Measurements from ENCODE around the gene CD81.
A peak's percentile ranks its signal among the peaks of the same experiment; 100 is the strongest.
"Not testable (repeated sequence)": the region's sequence is repeated elsewhere in the genome, so short reads cannot be mapped to it uniquely, and the experiment has no call there.

CD81 gene

GRCh38 chr11:2376751-2377451 lies at the start of gene CD81:
CD81 (plus strand) TSS chr11:2377310; CDS start chr11:2377550, 240 bp downstream.
- DNase-seq (ENCODE audit: insufficient read length, low spot score) = peak; percentile 81
- no peak for FAIRE-seq

GRCh38 chr11:2328021-2328420 lies 49.1 kb upstream of the CD81 start:
- FAIRE-seq (no peak), DNase-seq (ENCODE audit: insufficient read length, low spot score) (no peak)

GRCh38 chr11:2328656-2329354 lies 48.3 kb upstream of the CD81 start:
- no peak for DNase-seq (ENCODE audit: insufficient read length, low spot score)
- no peak for FAIRE-seq

GRCh38 chr11:2329551-2329950 lies 47.6 kb upstream of the CD81 start:
- DNase-seq (ENCODE audit: insufficient read length, low spot score) (no peak), FAIRE-seq (no peak)

- DNase-seq (ENCODE audit: insufficient read length, low spot score) = no peak
- FAIRE-seq = no peak
These were observed 46.4 kb upstream of the CD81 start for GRCh38 chr11:2330696-2331095.

GRCh38 chr11:2331404-2331803 lies 45.7 kb upstream of the CD81 start:
- FAIRE-seq (no peak), DNase-seq (ENCODE audit: insufficient read length, low spot score) (no peak)

- DNase-seq (ENCODE audit: insufficient read length, low spot score); FAIRE-seq: not testable (repeated sequence)
These were observed 44.5 kb upstream of the CD81 start for GRCh38 chr11:2332569-2332968.

- FAIRE-seq; DNase-seq (ENCODE audit: insufficient read length, low spot score): not testable (repeated sequence)
These were observed 43.5 kb upstream of the CD81 start for GRCh38 chr11:2333486-2334205.

GRCh38 chr11:2335286-2335685 lies 41.8 kb upstream of the CD81 start:
- not testable (repeated sequence) for DNase-seq (ENCODE audit: insufficient read length, low spot score); FAIRE-seq

- not testable (repeated sequence) for DNase-seq (ENCODE audit: insufficient read length, low spot score)
These were observed 38.4 kb upstream of the CD81 start for GRCh38 chr11:2338760-2339159.

GRCh38 chr11:2342557-2342956 lies 34.6 kb upstream of the CD81 start:
- FAIRE-seq (no peak), DNase-seq (ENCODE audit: insufficient read length, low spot score) (no peak)

More at GRCh38 chr11:2338760-2339159, 38.4 kb upstream of the CD81 start:
- not testable (repeated sequence) for FAIRE-seq

- no peak for DNase-seq (ENCODE audit: insufficient read length, low spot score)
- FAIRE-seq = no peak
These were observed 34.1 kb upstream of the CD81 start for GRCh38 chr11:2342981-2343380.

GRCh38 chr11:2343502-2343901 lies 33.6 kb upstream of the CD81 start:
- FAIRE-seq = no peak
- no peak for DNase-seq (ENCODE audit: insufficient read length, low spot score)

GRCh38 chr11:2345050-2345449 lies 32.1 kb upstream of the CD81 start:
- FAIRE-seq (no peak), DNase-seq (ENCODE audit: insufficient read length, low spot score) (no peak)

GRCh38 chr11:2346014-2346413 lies 31.1 kb upstream of the CD81 start:
- no peak for DNase-seq (ENCODE audit: insufficient read length, low spot score)
- no peak for FAIRE-seq

GRCh38 chr11:2346586-2347307 lies 30.4 kb upstream of the CD81 start:
- DNase-seq (ENCODE audit: insufficient read length, low spot score) (no peak), FAIRE-seq (no peak)

- FAIRE-seq (no peak), DNase-seq (ENCODE audit: insufficient read length, low spot score) (no peak)
These were observed 29.7 kb upstream of the CD81 start for GRCh38 chr11:2347308-2347830.

GRCh38 chr11:2348986-2349385 lies 28.1 kb upstream of the CD81 start:
- no peak for DNase-seq (ENCODE audit: insufficient read length, low spot score)
- FAIRE-seq = no peak

GRCh38 chr11:2351701-2352100 lies 25.4 kb upstream of the CD81 start:
- FAIRE-seq (no peak), DNase-seq (ENCODE audit: insufficient read length, low spot score) (no peak)

GRCh38 chr11:2352420-2352819 lies 24.7 kb upstream of the CD81 start:
- DNase-seq (ENCODE audit: insufficient read length, low spot score) (no peak), FAIRE-seq (no peak)
